ENCODE results near the gene KCNJ15. TPM values are rescaled to one million over a fixed set of nuclear protein-coding genes. Genes with fewer than 3 reads are reported as not detected.

KCNJ15 gene
- total RNA-seq, 1 donor from 2014 or later, result not detected

DNA sequence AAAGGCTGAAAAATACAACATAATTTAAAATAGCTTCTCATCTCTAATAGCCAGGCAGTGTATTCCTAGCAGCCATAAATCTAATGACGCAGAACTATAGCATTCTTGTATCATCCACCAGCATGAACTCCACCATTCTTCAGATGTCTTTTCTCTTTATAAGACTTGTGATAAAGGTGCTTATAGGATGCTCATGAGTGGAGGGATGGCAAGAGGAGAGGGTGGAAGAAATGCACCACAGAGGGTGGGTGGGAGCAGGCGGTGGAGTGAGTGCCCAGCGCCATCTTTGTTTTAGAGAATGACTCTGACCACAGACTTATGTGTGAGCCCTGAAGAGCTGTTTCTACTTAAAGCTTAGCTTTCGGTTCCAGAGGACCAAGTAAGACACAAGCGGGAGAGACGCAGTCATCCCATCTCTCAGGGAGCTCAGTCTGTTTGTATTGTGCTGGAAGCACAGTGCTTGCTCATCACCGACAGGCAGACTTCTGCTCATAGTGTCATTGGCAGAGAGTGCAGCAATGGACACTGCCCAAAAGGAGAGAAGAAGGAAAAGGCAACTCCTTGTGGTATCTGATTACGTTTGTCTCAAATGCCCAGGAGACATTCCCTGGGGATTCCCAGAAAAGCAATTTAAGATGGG is 65.6 kb downstream of the KCNJ15 start:
- FAIRE-seq (no peak), DNase-seq (ENCODE audit: low spot score in 2 of 2) (no peak)

DNA sequence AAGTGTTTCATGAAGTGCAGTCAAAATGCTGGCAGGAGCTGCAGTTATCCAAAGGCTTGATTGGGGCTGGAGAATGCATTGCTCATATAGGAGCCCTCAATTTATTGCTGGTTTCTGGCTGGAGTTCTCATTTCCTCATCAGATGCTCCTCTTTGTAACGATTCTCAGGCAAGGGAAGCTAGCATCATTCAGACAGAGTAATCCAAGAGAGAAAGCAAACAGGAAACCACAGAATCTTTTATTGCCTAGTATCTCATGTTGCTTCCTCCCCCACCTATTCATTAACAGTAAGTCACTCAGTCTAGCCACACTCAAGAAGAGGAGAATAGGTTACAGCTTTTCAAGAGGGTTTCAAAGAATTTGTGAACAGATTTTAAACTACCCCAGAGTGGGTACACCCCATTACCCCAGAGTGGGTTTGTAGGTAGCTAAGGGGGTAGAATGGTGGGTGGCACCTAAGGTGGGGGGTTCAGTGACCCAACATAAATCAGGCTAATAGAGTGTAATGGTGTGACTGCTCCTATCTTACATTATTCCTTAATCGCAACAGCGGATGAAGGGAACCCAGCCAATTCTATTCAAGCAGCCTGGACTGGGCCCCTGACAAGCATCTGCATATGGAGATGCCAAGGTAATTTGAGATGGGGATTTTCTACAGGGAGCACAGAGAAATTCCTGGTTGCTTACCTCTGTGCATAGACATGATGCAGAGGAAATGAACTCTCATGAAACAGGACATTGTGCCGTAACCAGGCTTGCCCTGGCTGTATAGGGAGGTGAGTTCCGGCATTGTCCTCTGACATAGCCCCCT is 67.1 kb downstream of the KCNJ15 start:
- FAIRE-seq (no peak), DNase-seq (ENCODE audit: low spot score in 2 of 2) (no peak)

DNA sequence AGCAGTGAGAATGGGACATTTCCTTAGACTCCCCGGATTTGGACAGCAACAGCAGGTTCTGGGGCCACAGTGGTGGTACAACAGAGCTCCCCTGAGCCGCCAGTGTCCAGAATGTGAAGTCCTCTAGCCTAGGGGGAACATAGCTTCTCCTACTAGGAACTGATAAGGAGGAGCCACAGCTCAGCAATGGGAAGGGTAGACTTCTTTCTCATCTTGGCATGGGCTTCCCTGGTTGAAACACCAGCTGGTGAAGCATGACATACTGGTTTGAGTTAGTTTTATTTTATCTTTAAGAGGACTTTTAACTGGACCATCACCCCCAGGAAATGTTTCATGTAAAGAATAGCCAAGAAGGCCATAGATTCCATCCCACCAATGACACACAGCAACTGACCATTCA is 68.4 kb downstream of the KCNJ15 start:
- DNase-seq (ENCODE audit: low spot score in 2 of 2) (no peak), FAIRE-seq (no peak)

GRCh38 chr21:38325731-38326420 is 69.1 kb downstream of the KCNJ15 start:
- FAIRE-seq (no peak), DNase-seq (ENCODE audit: low spot score in 2 of 2) (no peak)

- FAIRE-seq (no peak), DNase-seq (ENCODE audit: low spot score in 2 of 2) (no peak)
Observed at GRCh38 chr21:38326429-38326828, 69.6 kb downstream of the KCNJ15 start.

- FAIRE-seq (no peak), DNase-seq (ENCODE audit: low spot score in 2 of 2) (no peak)
Observed at GRCh38 chr21:38326899-38327298, 70.1 kb downstream of the KCNJ15 start.

DNA sequence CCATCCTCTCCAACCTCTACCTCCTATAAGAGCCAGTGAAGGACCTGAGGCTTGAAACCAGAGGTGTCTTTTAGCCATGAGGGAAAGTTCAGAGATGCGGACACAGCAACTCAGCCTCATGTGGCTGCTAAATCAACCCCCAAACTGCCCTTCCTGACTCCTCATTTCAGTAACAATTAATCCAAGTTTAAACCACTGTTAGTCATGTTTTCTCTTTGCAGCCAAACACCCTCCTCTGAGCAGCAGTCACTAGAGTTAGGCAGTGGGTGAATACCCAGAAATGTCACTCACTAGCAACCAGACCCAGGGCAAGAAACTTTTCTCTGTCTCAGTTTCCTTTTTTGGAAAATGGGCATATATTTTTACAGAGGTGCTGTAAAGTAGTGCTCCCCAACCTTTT is 71.2 kb downstream of the KCNJ15 start:
- DNase-seq (ENCODE audit: low spot score in 2 of 2), result no peak
- FAIRE-seq, result no peak

- FAIRE-seq, result no peak
- DNase-seq (ENCODE audit: low spot score in 2 of 2), result no peak
Observed at GRCh38 chr21:38329162-38329561, 72.4 kb downstream of the KCNJ15 start.

GRCh38 chr21:38330666-38331065 is 73.9 kb downstream of the KCNJ15 start:
- DNase-seq (ENCODE audit: low spot score in 2 of 2) (no peak), FAIRE-seq (no peak)

DNA sequence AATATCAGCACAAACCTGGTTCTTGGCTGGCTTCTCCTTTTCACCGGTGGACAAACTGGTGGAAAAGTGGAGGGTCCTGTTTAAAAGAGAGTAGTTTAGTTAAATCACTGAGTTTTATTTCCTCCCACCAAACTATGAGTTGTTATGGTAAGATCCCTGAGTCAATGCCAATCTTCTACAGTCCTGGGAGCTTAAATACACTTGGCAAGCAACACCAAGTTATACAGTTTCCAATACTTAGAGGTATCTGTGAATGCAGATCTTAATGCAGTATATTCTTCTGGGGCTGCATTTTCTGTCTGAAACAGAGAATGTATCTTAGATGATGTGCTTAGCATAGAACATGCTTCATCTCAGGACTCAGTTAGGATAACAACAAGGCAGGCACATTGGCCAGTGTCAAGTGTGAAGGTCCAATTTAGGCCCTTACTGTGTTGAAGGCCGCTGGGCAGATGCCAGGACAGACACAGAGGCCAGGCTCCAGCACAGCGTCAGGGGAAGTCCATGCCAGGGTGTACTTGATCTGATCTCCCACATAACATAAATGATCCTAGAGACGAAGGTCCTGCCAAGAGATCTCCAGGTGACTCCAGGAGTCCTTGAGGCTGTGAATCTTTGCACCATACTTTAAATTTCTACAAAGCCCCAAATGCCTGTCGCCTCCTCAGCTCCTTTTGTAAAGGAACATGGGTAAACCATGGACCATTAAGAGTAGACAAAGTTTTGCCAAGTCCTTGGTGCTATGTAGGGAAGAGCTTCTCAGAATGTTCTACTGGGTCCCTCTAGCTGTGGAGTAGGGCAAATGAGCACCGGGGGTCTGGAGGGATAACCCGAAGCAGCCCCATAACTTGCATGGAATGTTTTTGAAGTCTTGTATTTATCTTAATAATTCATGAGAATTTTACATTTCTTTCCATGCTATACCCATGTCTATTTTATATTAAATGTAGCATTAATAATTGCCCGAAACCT is 76.8 kb downstream of the KCNJ15 start:
- no peak for DNase-seq (ENCODE audit: low spot score in 2 of 2)
- FAIRE-seq, result no peak

DNA sequence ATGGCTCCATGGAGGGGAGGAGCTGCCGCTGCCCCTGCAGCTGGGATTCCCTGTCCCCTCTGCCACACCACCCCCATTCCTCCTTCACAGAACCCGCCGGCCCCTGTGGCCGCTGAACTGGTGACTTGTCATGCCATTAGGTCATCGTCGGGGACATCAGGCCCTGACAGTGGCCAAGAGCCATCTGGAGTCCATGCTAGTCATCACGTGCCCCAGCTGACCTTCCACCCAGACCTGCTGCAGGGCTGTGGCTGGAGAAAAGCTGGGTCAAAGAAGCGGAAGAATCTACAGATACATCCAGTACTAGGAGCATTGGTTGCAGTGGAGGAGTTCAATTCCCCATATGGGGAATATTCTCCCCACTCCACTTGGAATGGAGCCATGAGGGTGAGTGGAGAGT is 78.1 kb downstream of the KCNJ15 start:
- no peak for DNase-seq (ENCODE audit: low spot score in 2 of 2)
- no peak for FAIRE-seq

DNA sequence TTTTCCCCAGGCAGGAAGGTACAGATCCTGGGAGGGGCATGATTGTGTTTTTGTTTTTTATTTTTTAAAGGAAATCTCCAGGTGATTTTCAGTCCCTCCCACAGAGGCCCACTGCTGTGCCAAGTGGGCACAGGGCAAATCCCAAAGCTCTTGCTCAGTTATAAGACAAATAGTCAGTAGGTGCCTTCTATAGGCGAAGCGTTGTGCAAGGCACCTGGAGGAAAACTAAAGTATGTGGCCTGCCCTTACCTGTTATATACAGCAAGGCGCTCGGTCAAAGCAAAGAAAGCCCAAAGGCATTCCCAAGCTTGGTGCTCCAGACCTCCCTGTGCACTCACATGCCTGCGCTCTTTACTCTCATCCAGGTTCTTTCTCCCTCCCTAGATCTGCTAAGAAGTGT is 81.0 kb downstream of the KCNJ15 start:
- no peak for FAIRE-seq

DNA sequence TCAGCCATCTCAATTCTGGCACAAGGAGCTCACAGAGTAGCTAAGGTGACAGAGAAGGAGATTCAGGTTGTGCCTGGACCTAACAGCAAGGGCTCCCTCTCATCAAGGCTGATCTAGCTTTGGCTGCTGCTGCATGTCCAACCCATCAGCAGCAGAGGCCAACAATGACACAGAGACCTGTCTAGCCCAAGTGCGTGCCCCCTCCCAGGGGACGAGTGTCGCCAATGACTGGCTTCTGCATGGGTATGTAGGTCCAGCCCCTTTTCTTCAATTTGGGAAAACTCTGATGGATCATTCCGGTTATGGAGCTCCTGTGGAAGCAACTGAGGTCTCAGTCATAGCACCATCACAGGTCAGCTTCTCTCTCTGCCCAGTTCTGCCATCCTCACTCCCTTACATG is 83.3 kb downstream of the KCNJ15 start:
- DNase-seq (ENCODE audit: low spot score in 2 of 2) (no peak), FAIRE-seq (no peak)

More for the DNA sequence above, 81.0 kb downstream of the KCNJ15 start:
- DNase-seq (ENCODE audit: low spot score in 2 of 2), result no peak

GRCh38 chr21:38341546-38342012 is 84.8 kb downstream of the KCNJ15 start:
- no peak for FAIRE-seq
- no peak for DNase-seq (ENCODE audit: low spot score in 2 of 2)

GRCh38 chr21:38342739-38343138 is 85.9 kb downstream of the KCNJ15 start:
- FAIRE-seq (no peak), DNase-seq (ENCODE audit: low spot score in 2 of 2) (no peak)

- no peak for FAIRE-seq
- no peak for DNase-seq (ENCODE audit: low spot score in 2 of 2)
Observed at GRCh38 chr21:38343691-38344090, 86.9 kb downstream of the KCNJ15 start.

DNA sequence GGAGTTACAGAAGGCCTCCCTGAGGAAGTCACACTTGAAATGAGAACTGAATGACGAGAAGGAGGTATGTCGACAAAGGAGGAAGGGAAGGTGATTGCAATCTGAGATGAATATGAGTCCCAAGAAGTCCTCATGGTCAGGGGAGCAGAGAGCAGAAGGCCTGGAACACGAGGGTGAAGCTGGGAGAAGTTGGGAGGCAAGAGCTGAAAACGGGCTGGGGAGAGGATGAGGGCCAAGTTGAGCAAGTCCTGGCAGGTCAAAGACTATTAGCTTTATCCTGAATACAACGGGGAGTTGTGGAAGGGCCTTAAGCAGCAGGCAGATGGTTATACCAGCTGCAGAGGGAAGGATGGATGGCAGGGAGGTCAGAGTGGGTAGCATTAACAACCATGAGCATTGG is 89.5 kb downstream of the KCNJ15 start:
- FAIRE-seq (no peak), DNase-seq (ENCODE audit: low spot score in 2 of 2) (no peak)

DNA sequence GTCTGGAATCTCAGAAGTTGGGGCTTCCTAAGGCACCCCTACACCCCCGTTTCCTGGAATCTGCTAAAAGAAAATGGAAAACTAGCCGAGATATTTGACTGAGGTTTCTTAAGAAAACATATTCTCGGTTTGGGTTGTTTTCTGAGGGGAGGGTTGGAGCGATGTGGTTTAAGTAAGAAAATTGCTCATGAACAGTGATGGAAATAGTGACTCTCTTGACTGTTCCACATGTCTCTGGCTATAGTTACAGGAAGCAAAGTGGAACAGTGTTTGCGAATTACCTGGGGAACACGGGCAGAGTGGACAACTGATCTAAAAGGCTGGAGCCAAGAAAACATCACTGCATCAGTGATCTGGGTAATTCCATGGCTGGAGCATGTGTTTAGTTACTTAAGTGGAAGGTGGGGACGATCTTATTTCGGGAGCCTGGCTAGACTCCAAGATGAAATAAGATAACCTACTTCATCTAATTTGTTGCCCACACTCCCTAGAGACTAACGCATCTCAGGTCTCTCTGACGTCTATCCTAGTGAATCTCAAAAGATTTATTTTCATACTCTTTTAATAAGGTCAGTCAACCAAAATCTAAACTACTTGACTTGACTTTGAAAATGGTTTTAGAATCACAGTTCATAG is 92.4 kb downstream of the KCNJ15 start:
- FAIRE-seq, result no peak
- no peak for DNase-seq (ENCODE audit: low spot score in 2 of 2)

DNA sequence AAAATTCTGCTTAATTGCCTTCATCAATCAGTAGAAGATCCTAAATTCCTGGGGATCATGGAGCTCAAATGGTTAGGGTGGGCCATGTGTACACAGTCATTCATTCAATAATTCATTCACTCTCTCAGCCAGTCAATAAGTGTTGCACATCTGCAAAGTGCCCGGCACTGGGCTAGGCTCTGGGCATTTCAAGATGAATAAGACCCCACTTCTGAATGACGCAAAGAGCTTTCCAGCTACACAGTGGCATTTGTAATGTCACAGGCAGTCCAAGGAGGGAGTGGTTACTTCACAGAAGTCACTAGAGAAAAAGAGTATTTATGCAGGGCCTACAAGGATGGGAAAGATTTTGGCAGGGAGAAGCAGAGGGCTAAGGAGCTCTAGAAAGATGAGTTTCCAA is 93.2 kb downstream of the KCNJ15 start:
- FAIRE-seq (no peak), DNase-seq (ENCODE audit: low spot score in 2 of 2) (no peak)

GRCh38 chr21:38350684-38351083 is 93.9 kb downstream of the KCNJ15 start:
- FAIRE-seq, result no peak
- DNase-seq (ENCODE audit: low spot score in 2 of 2), result no peak

Data from frontal cortex (tissue), 4 donors.